Erythroblast (primary cell): ENCODE results near the gene SGIP1.
A peak's percentile ranks its signal among the peaks of the same experiment; 100 is the strongest.

ENCODE experiments used
- DNase-seq, 2 experiments: peaks; one replicate each; lab custom pipeline; 2025; lab: John Stamatoyannopoulos, UW
- GATA1 ChIP-seq: IDR thresholded peaks from 2 replicates; pipeline ENCODE4 v1.6.1; 2011; ENCODE audit warnings: low read depth, mild to moderate bottlenecking, control low read depth, low read length, moderate library complexity
- POLR2A ChIP-seq: IDR thresholded peaks from 2 replicates; pipeline ENCODE4 v1.6.1; 2011; ENCODE audit warnings: mild to moderate bottlenecking, low read length

Gene SGIP1

GRCh38 chr1:66760506-66760905, 226.6 kb downstream of the SGIP1 start:
- DNase-seq: no peak
- no peak for TF ChIP-seq GATA1
- TF ChIP-seq POLR2A: no peak

DNA sequence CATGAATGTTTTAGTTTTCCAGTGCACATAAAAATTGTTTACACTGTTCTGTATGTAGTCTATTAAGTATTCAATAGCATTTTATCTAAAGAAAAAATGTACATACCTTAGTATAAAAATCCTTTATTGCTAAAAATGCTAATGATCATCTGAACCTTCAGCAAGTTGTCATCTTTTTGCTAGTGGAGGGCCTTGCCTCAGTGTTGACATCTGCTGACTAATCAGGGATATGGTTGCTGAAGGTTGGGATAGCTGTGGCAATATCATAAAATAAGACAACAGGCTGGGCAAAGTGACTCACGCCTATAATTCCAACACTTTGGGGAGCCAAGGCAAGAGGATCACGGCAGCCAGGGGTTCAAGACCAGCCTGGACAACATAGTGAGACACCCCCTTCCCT, 227.3 kb downstream of the SGIP1 start:
- DNase-seq: peak; percentile 20 to 35
- TF ChIP-seq GATA1: no peak
- no peak for TF ChIP-seq POLR2A

GRCh38 chr1:66764994-66765578, 231.1 kb downstream of the SGIP1 start:
- DNase-seq: peak; percentile 79 to 85
- TF ChIP-seq GATA1: no peak
- no peak for TF ChIP-seq POLR2A

DNA sequence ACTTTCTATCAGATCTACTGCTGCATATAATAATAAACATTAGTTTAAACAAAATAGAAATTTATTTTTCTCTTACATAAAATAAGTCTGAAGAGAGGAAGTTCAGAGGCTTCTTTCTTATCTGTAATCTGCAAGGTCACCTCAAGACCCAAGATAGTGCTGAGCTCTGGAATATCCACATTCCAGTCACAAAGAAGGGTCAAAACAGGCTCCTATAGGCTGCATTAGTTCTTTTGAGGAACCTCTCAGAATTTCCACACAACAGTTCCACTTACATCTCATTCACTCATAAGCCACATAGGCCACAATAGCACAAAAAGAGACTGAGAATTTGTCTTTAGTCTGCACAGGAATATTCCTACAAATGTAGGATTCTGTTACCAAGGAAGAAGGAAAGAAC, 233.7 kb downstream of the SGIP1 start:
- TF ChIP-seq GATA1 (no peak), POLR2A (no peak)
- DNase-seq: peak in 1 of 2 experiments; percentile 7

DNA sequence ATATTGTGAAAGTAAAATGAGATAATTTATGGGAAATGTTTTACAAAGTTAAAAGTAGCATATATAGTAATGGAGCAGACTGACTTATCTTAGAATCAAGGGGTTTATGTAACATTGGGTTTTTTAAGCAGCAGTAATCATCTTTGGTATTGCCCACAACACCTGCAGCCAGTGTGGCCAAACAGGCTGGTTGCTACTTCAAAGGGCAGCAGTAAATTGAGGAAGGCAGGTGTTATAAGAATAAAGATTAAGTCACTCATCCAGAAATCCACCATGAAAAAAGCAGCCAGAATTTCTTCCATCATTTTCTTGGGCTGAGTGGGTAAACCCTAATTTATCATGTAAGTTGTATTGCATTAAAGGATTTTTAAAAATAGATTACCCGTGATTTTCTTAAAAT, 235.0 kb downstream of the SGIP1 start:
- TF ChIP-seq GATA1: no peak
- no peak for DNase-seq

DNA sequence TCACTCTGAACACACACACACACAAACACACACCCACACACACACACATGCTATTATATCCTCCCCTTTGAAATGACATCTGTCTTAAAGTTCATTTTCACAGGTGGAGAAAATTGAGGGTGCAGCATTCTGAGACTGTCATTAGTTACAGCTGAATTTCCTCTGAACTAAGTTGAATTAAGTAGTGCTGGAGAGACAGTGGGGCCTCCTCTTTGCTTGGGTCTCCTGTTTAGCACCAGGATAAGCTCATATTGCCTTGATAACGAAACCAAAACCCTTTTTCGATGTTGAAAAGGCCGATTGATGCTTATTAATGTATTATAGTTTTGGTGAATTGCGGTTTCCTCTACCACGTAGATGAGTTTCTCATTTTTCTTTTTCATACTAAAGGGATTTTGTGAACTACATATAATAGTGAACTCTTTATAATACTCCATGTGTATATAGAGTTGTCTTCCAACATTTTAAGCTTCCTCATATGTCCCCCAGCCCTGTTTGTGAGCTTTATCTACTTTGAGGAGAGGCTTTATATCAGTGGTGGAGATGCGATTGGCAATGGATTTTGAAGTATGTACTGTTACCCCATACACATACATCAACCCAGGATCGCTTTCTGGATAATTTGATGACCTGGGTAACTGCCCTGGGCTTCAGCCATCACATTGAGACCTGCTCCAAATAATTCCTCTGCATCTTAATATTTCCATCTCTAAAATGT, 235.7 kb downstream of the SGIP1 start:
- peak in 1 of 2 experiments; percentile 21 for DNase-seq
- TF ChIP-seq POLR2A (no peak), GATA1 (no peak)

DNA sequence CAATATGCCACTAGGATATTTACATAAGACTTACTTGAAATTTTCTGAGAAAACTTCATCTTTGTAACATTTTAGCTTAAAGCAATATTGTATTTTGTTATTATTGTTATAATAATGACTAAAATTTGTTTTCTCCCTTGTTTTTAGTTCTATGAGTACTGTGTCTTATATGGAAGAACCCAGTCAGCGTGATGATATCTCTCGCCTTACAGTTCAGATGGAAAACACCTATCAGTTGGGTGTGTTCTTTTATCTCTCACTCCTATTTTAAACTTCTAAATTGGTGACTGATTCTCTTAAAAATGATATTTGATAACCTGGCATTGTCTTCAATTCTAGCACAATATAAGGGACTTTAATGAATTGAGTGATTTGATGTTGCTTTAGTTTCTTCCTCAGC, 236.3 kb downstream of the SGIP1 start:
- no peak for TF ChIP-seq GATA1
- TF ChIP-seq POLR2A: no peak
- DNase-seq: no peak

DNA sequence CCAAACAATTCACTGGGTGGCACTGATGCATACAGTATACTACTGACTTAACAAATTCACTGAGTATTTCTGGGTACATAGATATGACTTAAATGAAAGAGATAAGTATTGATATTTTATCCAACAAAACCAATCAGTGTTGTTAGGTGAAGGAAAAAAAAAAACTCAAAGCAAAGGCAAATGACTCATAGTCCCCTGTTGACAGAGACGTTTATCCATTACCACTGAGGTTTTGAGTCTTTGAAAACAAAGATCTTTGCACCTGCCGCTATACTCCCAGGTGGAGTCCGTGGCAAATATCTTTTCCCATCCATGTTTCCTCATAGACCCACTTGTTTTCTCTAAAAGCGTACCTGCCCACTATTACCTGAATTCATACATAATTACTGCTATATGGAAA, 236.7 kb downstream of the SGIP1 start:
- DNase-seq: no peak
- TF ChIP-seq GATA1 (no peak), POLR2A (no peak)

GRCh38 chr1:66773227-66773626, 239.3 kb downstream of the SGIP1 start:
- TF ChIP-seq GATA1 (no peak), POLR2A (no peak)
- no peak for DNase-seq

GRCh38 chr1:66774438-66774837, 240.5 kb downstream of the SGIP1 start:
- TF ChIP-seq GATA1 (no peak), POLR2A (no peak)
- no peak for DNase-seq

GRCh38 chr1:66775646-66776045, 241.7 kb downstream of the SGIP1 start:
- no peak for DNase-seq
- TF ChIP-seq POLR2A (no peak), GATA1 (no peak)

DNA sequence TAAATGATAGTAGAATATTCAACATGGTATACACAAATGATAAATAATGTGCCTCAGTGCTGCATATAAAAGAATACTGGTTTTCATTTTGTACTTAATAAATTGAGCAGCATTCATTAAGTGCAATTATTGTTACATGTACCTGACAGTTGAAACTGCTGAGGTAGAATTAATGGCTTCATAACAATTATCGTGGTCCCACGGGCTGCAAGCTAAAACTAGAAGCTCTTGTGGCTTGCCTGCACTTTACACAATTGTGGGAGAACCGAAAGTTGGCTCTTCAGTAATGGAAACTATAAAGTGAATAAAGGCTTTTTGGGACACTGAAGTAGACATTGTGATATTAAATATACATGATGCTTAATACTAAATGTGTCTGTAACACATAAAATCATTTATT, 243.9 kb downstream of the SGIP1 start:
- no peak for TF ChIP-seq POLR2A
- TF ChIP-seq GATA1: no peak
- no peak for DNase-seq

- no peak for TF ChIP-seq POLR2A
- no peak for TF ChIP-seq GATA1
These were observed 244.3 kb downstream of the SGIP1 start for GRCh38 chr1:66778266-66778665.

GRCh38 chr1:66778969-66779368, 245.0 kb downstream of the SGIP1 start:
- TF ChIP-seq GATA1 (no peak), POLR2A (no peak)
- DNase-seq: no peak

More at GRCh38 chr1:66778266-66778665, 244.3 kb downstream of the SGIP1 start:
- no peak for DNase-seq
